GM12801 (cell line): ENCODE measurements around the gene TTC9C.

Source experiments
- TF ChIP-seq, protein P1 (sequence below): IDR thresholded peaks from one replicate; pipeline ENCODE4 v1.5.1; 2011; ENCODE audit warnings: control low read depth; ENCODE audit not compliant: insufficient read length; ENCODE audit errors: extremely low read depth

The TTC9C gene

GRCh38 chr11:62786318-62787004 is 58.2 kb downstream of the TTC9C start:
- TF ChIP-seq, protein P1, sequence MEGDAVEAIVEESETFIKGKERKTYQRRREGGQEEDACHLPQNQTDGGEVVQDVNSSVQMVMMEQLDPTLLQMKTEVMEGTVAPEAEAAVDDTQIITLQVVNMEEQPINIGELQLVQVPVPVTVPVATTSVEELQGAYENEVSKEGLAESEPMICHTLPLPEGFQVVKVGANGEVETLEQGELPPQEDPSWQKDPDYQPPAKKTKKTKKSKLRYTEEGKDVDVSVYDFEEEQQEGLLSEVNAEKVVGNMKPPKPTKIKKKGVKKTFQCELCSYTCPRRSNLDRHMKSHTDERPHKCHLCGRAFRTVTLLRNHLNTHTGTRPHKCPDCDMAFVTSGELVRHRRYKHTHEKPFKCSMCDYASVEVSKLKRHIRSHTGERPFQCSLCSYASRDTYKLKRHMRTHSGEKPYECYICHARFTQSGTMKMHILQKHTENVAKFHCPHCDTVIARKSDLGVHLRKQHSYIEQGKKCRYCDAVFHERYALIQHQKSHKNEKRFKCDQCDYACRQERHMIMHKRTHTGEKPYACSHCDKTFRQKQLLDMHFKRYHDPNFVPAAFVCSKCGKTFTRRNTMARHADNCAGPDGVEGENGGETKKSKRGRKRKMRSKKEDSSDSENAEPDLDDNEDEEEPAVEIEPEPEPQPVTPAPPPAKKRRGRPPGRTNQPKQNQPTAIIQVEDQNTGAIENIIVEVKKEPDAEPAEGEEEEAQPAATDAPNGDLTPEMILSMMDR = peak; percentile 19

- TF ChIP-seq, protein P1 = no peak
These were observed 58.9 kb downstream of the TTC9C start, which contains the start of gene TMEM179B for GRCh38 chr11:62787005-62787759. TMEM179B (plus strand) TSS chr11:62787402; CDS start chr11:62787432, 30 bp downstream.
